ENCODE measurements around the gene GBP5. TPM values are rescaled to one million over a fixed set of nuclear protein-coding genes. Genes with fewer than 3 reads are reported as not detected.
"Not testable (repeated sequence)": the region's sequence is repeated elsewhere in the genome, so short reads cannot be mapped to it uniquely, and the experiment has no call there.

Gene GBP5
- polyA plus RNA-seq, 1 of the 3 experiments (the other 2 are of a cell fraction): 0.08 TPM

GRCh38 chr1:89257041-89257440, 15.6 kb downstream of the GBP5 start:
- Histone ChIP-seq H4K20me1 (ENCODE audit: insufficient read depth) (no peaks in the 10 kb centered on the region), H3K9ac (no peak overlapping the region), H3K36me3 (replicated peaks in 1 of 2; ENCODE audit: control insufficient read depth in 1 of 2, insufficient read depth in 2 of 2, low read length in 1 of 2) (no peaks in the 10 kb centered on the region), H3K27ac (ENCODE audit: low read depth in 2 of 2, low read length in 1 of 2) (no peak overlapping the region), H3K4me3 (ENCODE audit: low read depth in 2 of 2, low read length in 1 of 2) (no peak overlapping the region), H3K27me3 (ENCODE audit: insufficient read depth) (no peaks in the 10 kb centered on the region), H3K79me2 (ENCODE audit: insufficient read depth) (no peaks in the 10 kb centered on the region), H3K9me2 (no peaks in the 10 kb centered on the region), H2AFZ (ENCODE audit: low read depth) (no peak overlapping the region), H3K4me2 (no peak overlapping the region), H3F3A (replicated peaks; ENCODE audit: insufficient read depth) (no peaks in the 10 kb centered on the region), H3K4me1 (ENCODE audit: control insufficient read depth in 1 of 2, insufficient read depth in 2 of 2, low read depth in 1 of 2, low read length in 1 of 2) (peaks cover 1 to 13% of the 10 kb centered on the region in 2 experiments; a peak in 2 of 4 replicates), H3K9me3 (no peaks in the 10 kb centered on the region)
- no peak for TF ChIP-seq GATA2 (CRISPR knock-in tag; IDR thresholded peaks at IDR 0.05)
- no peak for TF ChIP-seq MEF2A (IDR thresholded peaks at IDR 0.05; ENCODE audit: borderline replicate concordance, low read depth)
- no peak for TF ChIP-seq ELF1 (IDR thresholded peaks at IDR 0.05)
- no peak for TF ChIP-seq SMC3 (IDR thresholded peaks at IDR 0.05; ENCODE audit: low read depth, low read length)
- TF ChIP-seq EP300 (IDR thresholded peaks at IDR 0.05; ENCODE audit: borderline replicate concordance in 1 of 2, low read depth in 1 of 2, low read length in 1 of 2): no peak
- TF ChIP-seq TCF12 (IDR thresholded peaks at IDR 0.05): no peak
- no peak for TF ChIP-seq FOXJ3 (CRISPR knock-in tag; IDR thresholded peaks at IDR 0.05)
- TF ChIP-seq NFIC (IDR thresholded peaks at IDR 0.05; ENCODE audit: borderline replicate concordance): no peak
- TF ChIP-seq JUND (IDR thresholded peaks at IDR 0.05): no peak
- no peak for TF ChIP-seq GABPA (IDR thresholded peaks at IDR 0.05; ENCODE audit: low read depth)
- TF ChIP-seq USF2 (IDR thresholded peaks at IDR 0.05; ENCODE audit: borderline replicate concordance, low read depth, low read length): no peak
- TF ChIP-seq IRF3 (IDR thresholded peaks at IDR 0.05; ENCODE audit: low read depth, low read length): no peak
- TF ChIP-seq CHD2 (IDR thresholded peaks at IDR 0.05; ENCODE audit: low read length, partially characterized antibody): no peak
- no peak for TF ChIP-seq RFX5 (IDR thresholded peaks at IDR 0.05; ENCODE audit: low read length)
- no peak for DNase-seq
- ChIA-PET POLR2A (interaction anchor here (0.6 kb wide), 1 partner anchor 18 kb away, joined by 3 read pairs; no protein-coding TSS in a partner anchor), CTCF (no interaction called here)
- 24% methylated on average over 2 of the region's 2 CpGs for WGBS (ENCODE audit: low lambda C conversion rate)

GRCh38 chr1:89255581-89255980, 17.1 kb downstream of the GBP5 start:
- H3K36me3 ChIP-seq (replicated peaks in 1 of 2; ENCODE audit: control insufficient read depth in 1 of 2, insufficient read depth in 2 of 2, low read length in 1 of 2); H3K9ac ChIP-seq; H3K9me3 ChIP-seq; DNase-seq; CTCF ChIA-PET; H3K4me2 ChIP-seq; H3K79me2 ChIP-seq (ENCODE audit: insufficient read depth); H3K4me3 ChIP-seq (ENCODE audit: low read depth in 2 of 2, low read length in 1 of 2); H3K9me2 ChIP-seq; H3K27me3 ChIP-seq (ENCODE audit: insufficient read depth); H4K20me1 ChIP-seq (ENCODE audit: insufficient read depth); POLR2A ChIA-PET; H3K27ac ChIP-seq (ENCODE audit: low read depth in 2 of 2, low read length in 1 of 2); H3F3A ChIP-seq (replicated peaks; ENCODE audit: insufficient read depth); H2AFZ ChIP-seq (ENCODE audit: low read depth); H3K4me1 ChIP-seq (ENCODE audit: control insufficient read depth in 1 of 2, insufficient read depth in 2 of 2, low read depth in 1 of 2, low read length in 1 of 2): not testable (repeated sequence)
- WGBS (ENCODE audit: low lambda C conversion rate): 85% methylated on average over 8 of the region's 8 CpGs

Data from SK-N-SH (cell line).